HTR-8/SVneo (cell line): ENCODE data around the gene SEPTIN1.
A peak's percentile ranks its signal among the peaks of the same experiment; 100 is the strongest.

Experiments used
- DNase-seq: peaks from one replicate; pipeline ENCODE4 v3.0.0; 2011; ENCODE audit warnings: low spot score, mixed read lengths; ENCODE audit not compliant: insufficient read length
- FAIRE-seq: peaks from 2 replicates; lab custom pipeline; 2011; peaks lifted over from hg19 to GRCh38; lab: Jason Lieb, UNC

The SEPTIN1 gene

GRCh38 chr16:30377812-30378235 lies 4.5 kb downstream of the SEPTIN1 start:
- FAIRE-seq (peak; percentile 93), DNase-seq (peak; percentile 87)

GRCh38 chr16:30377050-30377811 lies 5.1 kb downstream of the SEPTIN1 start:
- FAIRE-seq = no peak
- DNase-seq = no peak

- no peak for FAIRE-seq
- DNase-seq = no peak
Observed at GRCh38 chr16:30376461-30376902, 5.9 kb downstream of the SEPTIN1 start.

- no peak for DNase-seq
- no peak for FAIRE-seq
Observed at GRCh38 chr16:30375864-30376263, 6.5 kb downstream of the SEPTIN1 start.

GRCh38 chr16:30374538-30374937 lies 7.8 kb downstream of the SEPTIN1 start, which contains the start of gene MYL11:
TSS of gene MYL11 (plus strand) at chr16:30374802. CDS start at chr16:30374858, 56 bp downstream.
- no peak for FAIRE-seq
- no peak for DNase-seq

GRCh38 chr16:30372725-30373124 lies 9.6 kb downstream of the SEPTIN1 start:
- FAIRE-seq = no peak
- no peak for DNase-seq

- FAIRE-seq (no peak), DNase-seq (no peak)
Observed at GRCh38 chr16:30372038-30372712, 10.2 kb downstream of the SEPTIN1 start.

- FAIRE-seq (no peak), DNase-seq (no peak)
Observed at GRCh38 chr16:30371248-30371816, 11.0 kb downstream of the SEPTIN1 start.

- DNase-seq (peak; percentile 99), FAIRE-seq (peak; percentile 95)
Observed at GRCh38 chr16:30370456-30371247, 11.7 kb downstream of the SEPTIN1 start, which contains the start of gene TBC1D10B. TSS of gene TBC1D10B (minus strand) at chr16:30370494. CDS start at chr16:30370183, 311 bp downstream.

GRCh38 chr16:30369938-30370455 lies 12.4 kb downstream of the SEPTIN1 start:
- FAIRE-seq (no peak), DNase-seq (no peak)

GRCh38 chr16:30369091-30369937 lies 13.0 kb downstream of the SEPTIN1 start:
- FAIRE-seq (no peak), DNase-seq (no peak)

- DNase-seq = no peak
Observed at GRCh38 chr16:30368792-30369090, 13.6 kb downstream of the SEPTIN1 start.

GRCh38 chr16:30368122-30368791 lies 14.1 kb downstream of the SEPTIN1 start:
- no peak for DNase-seq
- FAIRE-seq = no peak

More at GRCh38 chr16:30368792-30369090, 13.6 kb downstream of the SEPTIN1 start:
- no peak for FAIRE-seq

- no peak for DNase-seq
- FAIRE-seq = no peak
Observed at GRCh38 chr16:30367349-30368009, 14.9 kb downstream of the SEPTIN1 start.

GRCh38 chr16:30366511-30366910 lies 15.8 kb downstream of the SEPTIN1 start:
- DNase-seq (no peak), FAIRE-seq (no peak)

- FAIRE-seq (no peak), DNase-seq (no peak)
Observed at GRCh38 chr16:30365200-30365599, 17.2 kb downstream of the SEPTIN1 start.

GRCh38 chr16:30361180-30361579 lies 21.2 kb downstream of the SEPTIN1 start:
- FAIRE-seq = no peak

GRCh38 chr16:30359871-30360170 lies 22.5 kb downstream of the SEPTIN1 start:
- FAIRE-seq = no peak

More at GRCh38 chr16:30361180-30361579, 21.2 kb downstream of the SEPTIN1 start:
- no peak for DNase-seq

More at GRCh38 chr16:30359871-30360170, 22.5 kb downstream of the SEPTIN1 start:
- no peak for DNase-seq
